Endothelial cell of umbilical vein (primary cell): ENCODE data around the gene BRAP. TPM values are rescaled to one million over a fixed set of nuclear protein-coding genes. Genes with fewer than 3 reads are reported as not detected.
"Not testable (repeated sequence)": the region's sequence is repeated elsewhere in the genome, so short reads cannot be mapped to it uniquely, and the experiment has no call there.

ENCODE experiments used
- BruUV-seq: library from RNA; stranded (reverse); fragments of 400-500 nt; replicated peaks from 2 replicates; lab custom pipeline; 2021; lab: Mats Ljungman, UMichigan
- CTCF ChIA-PET: fragments of 300-600, 350-600 bp; sonication (Branson Sonifier 250); formaldehyde crosslinking; loops from one replicate; lab custom pipeline; 2021; ENCODE audit warnings: antibody characterized with exemption, inconsistent platforms; lab: Charles Lee
- POLR2A ChIA-PET: fragments of 300-600, 350-600 bp; sonication (Branson Sonifier 250); formaldehyde crosslinking; loops from one replicate; lab custom pipeline; 2021; ENCODE audit warnings: antibody characterized with exemption, inconsistent platforms; lab: Charles Lee
- DNase-seq: peaks from one replicate; pipeline ENCODE4 v3.0.0-alpha.2; 2011; ENCODE audit warnings: low read depth, low spot score
- FAIRE-seq: peaks from 2 replicates; lab custom pipeline; 2011; peaks lifted over from hg19 to GRCh38; lab: Jason Lieb, UNC
- H2AFZ ChIP-seq: 2 replicates; pipeline ENCODE4 v1.6.0; 2012; ENCODE audit warnings: low read depth, low read length, control low read depth, inconsistent platforms
- H3K27ac ChIP-seq: 2 replicates; pipeline ENCODE4 v1.5.1; 2011; ENCODE audit warnings: low read depth, mild to moderate bottlenecking, control low read depth, low read length, moderate library complexity; ENCODE audit not compliant: insufficient read depth
- H3K27me3 ChIP-seq, 2 experiments: 2 replicates each; pipeline versions ENCODE4 v1.6.0 to v1.6.1; 2011; ENCODE audit warnings: low read length in 2 of 2, mixed read lengths in 1 of 2; ENCODE audit not compliant: control insufficient read depth in 2 of 2, insufficient read depth in 2 of 2
- H3K36me3 ChIP-seq, 2 experiments: 2 replicates in 1 of 2; 3 replicates in 1 of 2; pipeline ENCODE4 v1.5.1; 2011; ENCODE audit warnings: low read length in 2 of 2, mild to moderate bottlenecking in 1 of 2, moderate library complexity in 1 of 2; ENCODE audit not compliant: control insufficient read depth in 2 of 2, insufficient read depth in 2 of 2; ENCODE audit errors: extremely low read depth in 1 of 2
- H3K4me1 ChIP-seq: 3 replicates; pipeline ENCODE4 v1.5.1; 2011; ENCODE audit warnings: mild to moderate bottlenecking, low read length; ENCODE audit not compliant: control insufficient read depth, insufficient read depth; ENCODE audit errors: extremely low read depth
- H3K4me2 ChIP-seq: 2 replicates; pipeline ENCODE4 v1.6.1; 2011; ENCODE audit warnings: low read length, control low read depth, mixed read lengths; ENCODE audit not compliant: insufficient read depth
- H3K4me3 ChIP-seq, 3 experiments: fragments of 200-600 bp in 1 of 3; sonication (generic), shearing (Covaris generic) in 1 of 3; replicated peaks in 1 of 3; 2 replicates each; pipeline ENCODE4 v1.5.1; 2011 to 2016; ENCODE audit warnings: control low read depth in 3 of 3, low read length in 3 of 3, mild to moderate bottlenecking in 2 of 3, inconsistent platforms in 1 of 3, low read depth in 1 of 3, moderate library complexity in 1 of 3; ENCODE audit not compliant: insufficient read depth in 1 of 3
- H3K79me2 ChIP-seq: 2 replicates; pipeline ENCODE4 v1.6.0; 2012; ENCODE audit warnings: low read length, inconsistent platforms; ENCODE audit not compliant: control insufficient read depth, insufficient read depth
- H3K9ac ChIP-seq: replicated peaks from 2 replicates; pipeline ENCODE3; 2011; ENCODE audit warnings: low read length, control low read depth; ENCODE audit not compliant: insufficient read depth; ENCODE audit errors: extremely low read depth
- H3K9me1 ChIP-seq: replicated peaks from 3 replicates; pipeline ENCODE4 v1.6.0; 2011; ENCODE audit warnings: mild to moderate bottlenecking, low read length; ENCODE audit not compliant: control insufficient read depth, insufficient read depth; ENCODE audit errors: extremely low read depth
- H3K9me3 ChIP-seq: replicated peaks from 2 replicates; pipeline ENCODE4 v1.5.1; 2012; ENCODE audit warnings: low read length, inconsistent platforms; ENCODE audit not compliant: control insufficient read depth, insufficient read depth
- H4K20me1 ChIP-seq: replicated peaks from 2 replicates; pipeline ENCODE3; 2011; ENCODE audit warnings: mild to moderate bottlenecking, low read length; ENCODE audit not compliant: control insufficient read depth, insufficient read depth; ENCODE audit errors: extremely low read depth
- EZH2 ChIP-seq: IDR thresholded peaks from 2 replicates; pipeline ENCODE4 v1.6.1; 2012; ENCODE audit warnings: borderline replicate concordance, low read depth, mild to moderate bottlenecking, moderate library complexity, low read length, inconsistent platforms; ENCODE audit not compliant: severe bottlenecking
- FOS ChIP-seq: IDR thresholded peaks from 2 replicates; pipeline ENCODE4 v1.6.1; 2011; ENCODE audit warnings: mild to moderate bottlenecking, low read length, moderate library complexity, borderline replicate concordance; ENCODE audit not compliant: insufficient read depth
- GATA2 ChIP-seq: IDR thresholded peaks from 2 replicates; pipeline ENCODE4 v1.7.0; 2011; ENCODE audit warnings: low read depth, mild to moderate bottlenecking, moderate library complexity, mixed read lengths, low read length; ENCODE audit not compliant: insufficient read length, insufficient read depth
- JUN ChIP-seq: IDR thresholded peaks from 2 replicates; pipeline ENCODE4 v1.6.1; 2011; ENCODE audit warnings: borderline replicate concordance, low read depth; ENCODE audit not compliant: insufficient read length, insufficient read depth
- MYC ChIP-seq: IDR thresholded peaks from one replicate; pipeline ENCODE4 v1.6.1; 2011; ENCODE audit warnings: mild to moderate bottlenecking, low read depth, low read length
- POLR2A ChIP-seq: IDR thresholded peaks from 2 replicates; pipeline ENCODE4 v1.6.1; 2012; ENCODE audit warnings: low read depth, mild to moderate bottlenecking, control low read depth, low read length
- POLR2AphosphoS5 ChIP-seq: IDR thresholded peaks from 2 replicates; pipeline ENCODE4 v1.6.1; 2012; ENCODE audit warnings: low read depth, mild to moderate bottlenecking, control low read depth, low read length, moderate library complexity; ENCODE audit not compliant: insufficient read depth
- dilution Hi-C: fragments of 300-500 bp; cut with MboI; formaldehyde crosslinking; loops from one replicate; pipeline ENCODE4 v1.15.0; 2019; ENCODE audit warnings: low sequenced_read_pairs; ENCODE audit not compliant: extremely low pct_ligation_motif_present
- intact Hi-C: fragments of 100-400 bp; cut with micrococcal nuclease; formaldehyde crosslinking; loops from one replicate; pipeline ENCODE4 v1.10.0; 2022
- polyA plus RNA-seq, 4 experiments: library from polyadenylated mRNA; depleted of rRNA in 3 of 4; stranded (reverse) in 3 of 4; unstranded in 1 of 4; fragments of >200 nt; gene quantifications; 2 replicates each; pipeline versions ENCODE4 v1.2.1 to v1.2.3, GENCODE V29; 2011 to 2012; ENCODE audit warnings: missing spikeins in 1 of 4
- total RNA-seq: library from RNA; stranded (reverse); gene quantifications from 2 replicates; pipeline ENCODE4 v1.2.3, GENCODE V29; 2021
- TF ChIP-seq, protein P1 (sequence below): IDR thresholded peaks from 2 replicates; pipeline ENCODE4 v1.6.1; 2011; ENCODE audit not compliant: insufficient read depth, insufficient read length
- TF ChIP-seq, protein P2 (sequence below), 2 donors: IDR thresholded peaks; 1 replicate in 1 of 2; 2 replicates in 1 of 2; pipeline ENCODE4 v1.5.1; 2011; ENCODE audit warnings: low read length in 2 of 2, mild to moderate bottlenecking in 2 of 2, moderate library complexity in 2 of 2, control low read depth in 1 of 2, inconsistent platforms in 1 of 2, low read depth in 1 of 2; ENCODE audit not compliant: insufficient read depth in 1 of 2; ENCODE audit errors: extremely low read depth in 1 of 2

BRAP gene
- total and polyA plus RNA-seq, 2 donors (not counting 3 experiments of a cell fraction or from before 2014, with no cell fraction given): 14.4 to 16.5 TPM

DNA sequence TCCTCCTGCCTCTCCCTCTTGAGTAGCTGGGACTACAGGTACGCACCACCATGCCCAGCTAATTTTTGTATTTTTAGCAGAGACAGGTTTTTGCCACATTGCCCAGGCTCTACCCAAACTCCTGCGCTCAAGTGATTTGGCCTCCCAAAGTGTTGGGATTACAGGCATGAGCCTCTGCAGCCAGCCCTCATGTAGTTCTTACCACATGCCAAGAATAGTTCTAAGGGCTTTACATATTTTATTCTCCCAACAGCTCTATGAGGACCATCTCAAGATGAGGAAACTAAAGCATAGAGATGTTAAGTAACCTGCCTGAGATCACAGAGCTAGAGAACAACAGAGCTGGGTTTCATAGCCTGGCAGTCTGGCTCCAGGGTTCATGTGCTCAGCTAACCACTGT is 43.0 kb upstream of the BRAP start:
- Histone ChIP-seq H3K79me2 (no peaks in the 10 kb centered on the region), H3K9me1 (no peaks in the 10 kb centered on the region), H3K9me3 (no peaks in the 10 kb centered on the region), H2AFZ (no peak overlapping the region), H3K36me3 (peaks cover 0 to 2% of the 10 kb centered on the region in 2 experiments), H3K27ac (no peak overlapping the region), H3K9ac (no peak overlapping the region), H3K4me1 (no peaks in the 10 kb centered on the region), H3K4me2 (no peak overlapping the region), H3K27me3 (no peaks in the 10 kb centered on the region), H3K4me3 (no peak overlapping the region), H4K20me1 (no peaks in the 10 kb centered on the region)
- intact Hi-C loops (no loop called here), dilution Hi-C loops (no loop called here)
- no peak for DNase-seq
- no peak for FAIRE-seq
- BruUV-seq: no TSS peak
- TF ChIP-seq FOS: no peak
- TF ChIP-seq GATA2: no peak
- TF ChIP-seq, protein P1, sequence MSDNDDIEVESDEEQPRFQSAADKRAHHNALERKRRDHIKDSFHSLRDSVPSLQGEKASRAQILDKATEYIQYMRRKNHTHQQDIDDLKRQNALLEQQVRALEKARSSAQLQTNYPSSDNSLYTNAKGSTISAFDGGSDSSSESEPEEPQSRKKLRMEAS: no peak
- TF ChIP-seq JUN: no peak
- TF ChIP-seq, protein P2, sequence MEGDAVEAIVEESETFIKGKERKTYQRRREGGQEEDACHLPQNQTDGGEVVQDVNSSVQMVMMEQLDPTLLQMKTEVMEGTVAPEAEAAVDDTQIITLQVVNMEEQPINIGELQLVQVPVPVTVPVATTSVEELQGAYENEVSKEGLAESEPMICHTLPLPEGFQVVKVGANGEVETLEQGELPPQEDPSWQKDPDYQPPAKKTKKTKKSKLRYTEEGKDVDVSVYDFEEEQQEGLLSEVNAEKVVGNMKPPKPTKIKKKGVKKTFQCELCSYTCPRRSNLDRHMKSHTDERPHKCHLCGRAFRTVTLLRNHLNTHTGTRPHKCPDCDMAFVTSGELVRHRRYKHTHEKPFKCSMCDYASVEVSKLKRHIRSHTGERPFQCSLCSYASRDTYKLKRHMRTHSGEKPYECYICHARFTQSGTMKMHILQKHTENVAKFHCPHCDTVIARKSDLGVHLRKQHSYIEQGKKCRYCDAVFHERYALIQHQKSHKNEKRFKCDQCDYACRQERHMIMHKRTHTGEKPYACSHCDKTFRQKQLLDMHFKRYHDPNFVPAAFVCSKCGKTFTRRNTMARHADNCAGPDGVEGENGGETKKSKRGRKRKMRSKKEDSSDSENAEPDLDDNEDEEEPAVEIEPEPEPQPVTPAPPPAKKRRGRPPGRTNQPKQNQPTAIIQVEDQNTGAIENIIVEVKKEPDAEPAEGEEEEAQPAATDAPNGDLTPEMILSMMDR (IDR thresholded peaks at IDR 0.05; ENCODE audit: extremely low read depth in 1 of 2, insufficient read depth in 1 of 2, low read depth in 1 of 2, low read length in 2 of 2): no peak
- no peak for TF ChIP-seq POLR2AphosphoS5
- TF ChIP-seq POLR2A: no peak
- TF ChIP-seq MYC: no peak
- no peak for TF ChIP-seq EZH2
- ChIA-PET CTCF (interaction anchor here (0.8 kb wide), 1 partner anchor 84 kb away, joined by 4 read pairs; no protein-coding TSS in a partner anchor), POLR2A (no interaction called here)

DNA sequence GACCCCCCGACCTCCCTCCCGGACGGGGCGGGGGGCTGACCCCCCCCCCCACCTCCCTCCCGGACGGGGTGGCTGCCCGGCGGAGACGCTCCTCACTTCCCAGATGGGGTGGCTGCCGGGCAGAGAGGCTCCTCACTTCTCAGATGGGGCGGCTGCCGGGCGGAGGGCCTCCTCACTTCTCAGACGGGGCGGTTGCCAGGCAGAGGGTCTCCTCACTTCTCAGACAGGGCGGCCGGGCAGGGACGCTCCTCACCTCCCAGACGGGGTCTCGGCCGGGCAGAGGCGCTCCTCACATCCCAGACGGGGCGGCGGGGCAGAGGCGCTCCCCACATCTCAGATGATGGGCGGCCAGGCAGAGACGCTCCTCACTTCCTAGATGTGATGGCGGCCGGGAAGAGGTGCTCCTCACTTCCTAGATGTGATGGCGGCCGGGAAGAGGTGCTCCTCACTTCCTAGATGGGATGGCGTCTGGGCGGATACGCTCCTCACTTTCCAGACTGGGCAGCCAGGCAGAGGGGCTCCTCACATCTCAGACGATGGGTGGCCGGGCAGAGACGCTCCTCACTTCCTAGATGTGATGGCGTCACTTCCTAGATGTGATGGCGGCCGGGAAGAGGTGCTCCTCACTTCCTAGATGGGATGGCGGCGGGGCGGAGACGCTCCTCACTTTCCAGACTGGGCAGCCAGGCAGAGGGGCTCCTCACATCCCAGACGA is 38.0 kb upstream of the BRAP start:
- POLR2A ChIA-PET, FAIRE-seq: not testable (repeated sequence)

More for the DNA sequence above, 38.0 kb upstream of the BRAP start:
- H3K9me1 ChIP-seq, CTCF ChIA-PET, BruUV-seq, H3K4me2 ChIP-seq, H3K79me2 ChIP-seq, H3K27ac ChIP-seq, H3K4me3 ChIP-seq, dilution Hi-C loops, H3K36me3 ChIP-seq, H4K20me1 ChIP-seq, H3K27me3 ChIP-seq, intact Hi-C loops, H3K9ac ChIP-seq, DNase-seq, H3K4me1 ChIP-seq, H2AFZ ChIP-seq, H3K9me3 ChIP-seq: not testable (repeated sequence)
